SW 1271 (cell line): Measurements from ENCODE around the gene PSMA4.
"Not testable (repeated sequence)": the region's sequence is repeated elsewhere in the genome, so short reads cannot be mapped to it uniquely, and the experiment has no call there.

Source experiments
- DNase-seq, 2 experiments: peaks; one replicate each; lab custom pipeline; 2025; lab: John Stamatoyannopoulos, UW

PSMA4 gene

GRCh38 chr15:78551902-78552301, 11.7 kb downstream of the PSMA4 start:
- no peak for DNase-seq

GRCh38 chr15:78552597-78552996, 12.4 kb downstream of the PSMA4 start:
- DNase-seq = no peak

GRCh38 chr15:78560201-78560600, 20.0 kb downstream of the PSMA4 start:
- not testable (repeated sequence) for DNase-seq

GRCh38 chr15:78561490-78561889, 21.2 kb downstream of the PSMA4 start:
- DNase-seq = no peak

GRCh38 chr15:78563092-78563491, 22.8 kb downstream of the PSMA4 start:
- no peak for DNase-seq

- DNase-seq = no peak
Observed at GRCh38 chr15:78564743-78565096, 24.5 kb downstream of the PSMA4 start.

GRCh38 chr15:78565097-78565950, 25.1 kb downstream of the PSMA4 start, which contains the start of gene CHRNA5:
TSS of gene CHRNA5 (plus strand) at chr15:78565520. CDS start at chr15:78565720, 200 bp downstream.
- DNase-seq = peak; percentile 88 to 94

- peak in 1 of 2 experiments; percentile 68 for DNase-seq
Observed at GRCh38 chr15:78565951-78566774, 25.9 kb downstream of the PSMA4 start.

- no peak for DNase-seq
Observed at GRCh38 chr15:78567531-78567930, 27.3 kb downstream of the PSMA4 start.

- DNase-seq = peak in 1 of 2 experiments; percentile 15
Observed at GRCh38 chr15:78570710-78571109, 30.5 kb downstream of the PSMA4 start.

- no peak for DNase-seq
Observed at GRCh38 chr15:78571382-78571781, 31.1 kb downstream of the PSMA4 start.

GRCh38 chr15:78573416-78573815, 33.2 kb downstream of the PSMA4 start:
- DNase-seq = no peak

GRCh38 chr15:78574944-78575343, 34.7 kb downstream of the PSMA4 start:
- DNase-seq = no peak

- DNase-seq = no peak
Observed at GRCh38 chr15:78597583-78597982, 57.3 kb downstream of the PSMA4 start.

- no peak for DNase-seq
Observed at GRCh38 chr15:78598348-78598747, 58.1 kb downstream of the PSMA4 start.

- no peak for DNase-seq
Observed at GRCh38 chr15:78599189-78599588, 58.9 kb downstream of the PSMA4 start.
